ENCODE results near the gene CCL18.
"Not testable (repeated sequence)": the region's sequence is repeated elsewhere in the genome, so short reads cannot be mapped to it uniquely, and the experiment has no call there.

Gene CCL18

DNA sequence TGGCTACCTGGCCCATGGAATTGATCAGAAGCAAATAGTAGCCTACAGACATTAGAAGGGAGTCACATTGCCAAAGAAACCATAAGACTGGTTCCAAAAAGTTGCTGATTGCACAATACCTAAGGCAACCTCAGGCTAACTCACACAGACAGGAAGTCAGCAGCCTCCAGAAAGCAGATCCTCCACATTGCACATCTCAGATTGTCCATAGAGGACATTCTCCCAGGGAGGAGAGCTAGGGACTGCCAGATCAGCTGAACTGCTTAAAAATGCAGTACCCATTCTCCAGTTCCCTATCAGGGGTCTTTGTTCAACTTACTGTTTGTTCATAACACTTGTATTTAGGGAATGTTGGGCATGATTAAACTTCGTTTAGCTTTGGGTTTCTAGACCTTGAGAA is 21.7 kb downstream of the CCL18 start:
- no peak for DNase-seq (ENCODE audit: low read depth, low spot score)
- Histone ChIP-seq H3K36me3 (ENCODE audit: insufficient read depth, insufficient read length, low read length) (no peaks in the 10 kb centered on the region), H3K9me3 (ENCODE audit: insufficient read depth, low read length) (no peaks in the 10 kb centered on the region), H3K4me1 (ENCODE audit: insufficient read depth, insufficient read length) (peaks cover 3% of the 10 kb centered on the region), H3K4me3 (ENCODE audit: insufficient read length, low read depth) (no peak overlapping the region), H3K27me3 (ENCODE audit: insufficient read depth, insufficient read length) (no peaks in the 10 kb centered on the region), H3K9ac (ENCODE audit: insufficient read length, low read depth) (no peak overlapping the region)
- TF ChIP-seq SUZ12 (IDR thresholded peaks at IDR 0.05; ENCODE audit: extremely low read depth, insufficient read depth, insufficient read length) (no peak), YY1 (IDR thresholded peaks at IDR 0.05; ENCODE audit: insufficient read depth, insufficient read length) (no peak), ZNF274 (IDR thresholded peaks at IDR 0.05; ENCODE audit: low read depth, low read length) (no peak)

DNA sequence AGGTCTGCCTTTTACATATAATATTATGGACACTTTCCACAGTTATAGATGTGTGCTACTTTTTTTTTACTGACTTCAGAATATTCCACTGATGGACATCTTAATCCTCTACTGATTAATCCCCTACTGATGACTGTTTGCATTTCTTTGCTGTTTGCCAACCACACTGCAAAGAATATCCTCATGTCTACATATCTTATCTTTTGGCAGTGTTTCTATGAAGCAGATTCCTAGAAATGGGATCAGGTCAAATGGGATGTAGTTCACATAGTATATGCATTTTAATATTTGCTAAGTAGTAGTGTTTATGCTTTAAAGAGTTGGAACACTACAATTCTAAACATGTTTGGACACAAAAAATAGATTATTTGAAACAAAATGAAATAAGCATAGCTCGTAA is 22.7 kb downstream of the CCL18 start:
- Histone ChIP-seq H3K9me3 (ENCODE audit: insufficient read depth, low read length) (no peaks in the 10 kb centered on the region), H3K9ac (ENCODE audit: insufficient read length, low read depth) (no peak overlapping the region), H3K36me3 (ENCODE audit: insufficient read depth, insufficient read length, low read length) (no peaks in the 10 kb centered on the region), H3K27me3 (ENCODE audit: insufficient read depth, insufficient read length) (no peaks in the 10 kb centered on the region), H3K4me1 (ENCODE audit: insufficient read depth, insufficient read length) (peaks cover 3% of the 10 kb centered on the region), H3K4me3 (ENCODE audit: insufficient read length, low read depth) (no peak overlapping the region)
- no peak for TF ChIP-seq ZNF274 (IDR thresholded peaks at IDR 0.05; ENCODE audit: low read depth, low read length)
- TF ChIP-seq YY1 (IDR thresholded peaks at IDR 0.05; ENCODE audit: insufficient read depth, insufficient read length) = no peak
- no peak for TF ChIP-seq SUZ12 (IDR thresholded peaks at IDR 0.05; ENCODE audit: extremely low read depth, insufficient read depth, insufficient read length)
- DNase-seq (ENCODE audit: low read depth, low spot score) = no peak

DNA sequence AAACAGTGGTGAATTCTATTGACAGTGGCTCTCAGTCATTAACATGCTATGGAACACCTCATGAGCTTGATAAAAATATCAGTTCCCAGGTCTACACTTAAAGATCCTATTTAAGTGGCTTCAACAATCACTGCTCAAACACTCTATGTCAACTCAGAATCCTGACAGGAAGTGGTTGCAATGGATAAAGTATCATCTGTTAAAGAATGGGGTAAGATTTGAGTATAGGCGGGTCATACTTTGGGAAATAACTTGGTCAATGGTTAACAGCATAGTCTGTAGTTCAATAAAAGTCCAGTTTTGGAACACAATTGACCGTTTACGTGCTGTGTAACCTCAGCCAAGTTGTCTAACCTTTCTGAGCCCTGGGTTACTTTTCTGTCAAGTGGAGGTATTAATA is 23.4 kb downstream of the CCL18 start:
- not testable (repeated sequence) for H3K4me1 ChIP-seq (ENCODE audit: insufficient read depth, insufficient read length); H3K27me3 ChIP-seq (ENCODE audit: insufficient read depth, insufficient read length)

DNA sequence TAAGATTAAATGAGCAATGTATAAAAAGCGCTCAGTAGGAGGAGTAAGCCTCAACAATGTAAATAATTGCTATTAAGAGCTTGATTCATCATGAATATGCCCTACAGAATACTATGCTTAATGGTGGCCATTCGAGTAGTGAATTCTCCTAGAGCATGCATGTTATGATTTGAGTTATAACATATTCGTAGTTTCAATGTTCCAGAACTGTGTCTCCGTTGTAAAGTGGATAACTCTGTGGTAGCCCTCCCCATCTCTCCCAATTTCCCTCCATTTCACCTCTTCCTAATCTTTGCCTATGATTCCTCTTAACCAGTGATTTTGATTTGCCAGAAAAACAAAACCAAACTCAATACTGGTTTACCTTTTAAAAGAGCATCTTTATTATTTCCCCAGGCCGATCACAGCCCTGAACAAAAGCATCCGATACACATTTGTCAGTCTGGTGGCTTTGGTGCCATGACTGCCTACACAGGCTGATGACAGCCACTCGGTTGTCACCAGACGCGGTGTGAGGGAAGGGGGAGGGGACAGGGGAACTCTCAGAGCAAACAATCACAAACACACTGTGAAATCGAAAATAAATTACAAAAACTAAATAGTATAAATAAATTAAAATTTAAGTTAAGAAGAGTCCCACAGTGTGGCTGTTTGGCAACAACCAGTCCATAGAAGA is 24.0 kb downstream of the CCL18 start:
- H3K4me1 ChIP-seq (ENCODE audit: insufficient read depth, insufficient read length); H3K4me3 ChIP-seq (ENCODE audit: insufficient read length, low read depth); H3K27me3 ChIP-seq (ENCODE audit: insufficient read depth, insufficient read length); H3K9ac ChIP-seq (ENCODE audit: insufficient read length, low read depth); H3K9me3 ChIP-seq (ENCODE audit: insufficient read depth, low read length); H3K36me3 ChIP-seq (ENCODE audit: insufficient read depth, insufficient read length, low read length); DNase-seq (ENCODE audit: low read depth, low spot score): not testable (repeated sequence)

More for the DNA sequence above, 23.4 kb downstream of the CCL18 start:
- not testable (repeated sequence) for H3K9me3 ChIP-seq (ENCODE audit: insufficient read depth, low read length); H3K36me3 ChIP-seq (ENCODE audit: insufficient read depth, insufficient read length, low read length); DNase-seq (ENCODE audit: low read depth, low spot score); H3K4me3 ChIP-seq (ENCODE audit: insufficient read length, low read depth); H3K9ac ChIP-seq (ENCODE audit: insufficient read length, low read depth)

DNA sequence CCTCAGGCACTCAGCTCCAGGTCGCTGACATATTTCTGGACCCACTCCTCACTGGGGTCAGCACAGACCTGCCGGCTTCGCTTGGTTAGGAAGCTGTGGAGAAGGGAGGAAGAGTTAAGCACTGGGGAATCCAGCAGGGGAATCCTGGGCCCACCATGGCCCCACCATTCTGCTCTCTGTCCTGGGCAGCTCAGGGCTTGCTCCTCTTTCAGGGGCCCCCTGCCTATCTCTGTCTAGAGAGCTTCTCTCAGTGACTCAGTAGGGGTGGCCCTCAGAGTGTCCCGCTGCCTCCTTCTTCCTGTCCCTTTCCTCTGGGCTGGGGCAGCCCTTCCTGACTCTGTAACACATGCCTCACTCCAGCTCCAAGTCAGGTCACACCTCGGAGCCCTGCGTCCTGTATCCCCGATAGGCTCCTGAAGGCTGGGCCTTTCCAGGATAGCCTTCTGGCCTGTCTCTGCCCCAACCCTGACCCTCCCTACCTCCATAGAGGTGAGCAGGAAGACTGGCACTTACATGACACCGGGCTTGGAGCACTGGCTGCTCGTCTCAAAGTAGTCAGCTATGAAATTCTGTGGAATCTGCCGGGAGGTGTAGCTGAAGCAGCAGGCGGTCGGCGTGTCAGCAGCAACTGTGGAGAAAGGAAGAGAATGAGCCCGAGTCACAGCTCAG is 24.7 kb downstream of the CCL18 start:
- Histone ChIP-seq H3K4me3 (ENCODE audit: insufficient read length, low read depth) (no peak overlapping the region), H3K4me1 (ENCODE audit: insufficient read depth, insufficient read length) (peaks cover 3% of the 10 kb centered on the region), H3K9ac (ENCODE audit: insufficient read length, low read depth) (no peak overlapping the region), H3K9me3 (ENCODE audit: insufficient read depth, low read length) (no peaks in the 10 kb centered on the region), H3K36me3 (ENCODE audit: insufficient read depth, insufficient read length, low read length) (no peaks in the 10 kb centered on the region), H3K27me3 (ENCODE audit: insufficient read depth, insufficient read length) (no peaks in the 10 kb centered on the region)
- TF ChIP-seq ZNF274 (IDR thresholded peaks at IDR 0.05; ENCODE audit: low read depth, low read length) (no peak), YY1 (IDR thresholded peaks at IDR 0.05; ENCODE audit: insufficient read depth, insufficient read length) (no peak), SUZ12 (IDR thresholded peaks at IDR 0.05; ENCODE audit: extremely low read depth, insufficient read depth, insufficient read length) (no peak)
- no peak for DNase-seq (ENCODE audit: low read depth, low spot score)

DNA sequence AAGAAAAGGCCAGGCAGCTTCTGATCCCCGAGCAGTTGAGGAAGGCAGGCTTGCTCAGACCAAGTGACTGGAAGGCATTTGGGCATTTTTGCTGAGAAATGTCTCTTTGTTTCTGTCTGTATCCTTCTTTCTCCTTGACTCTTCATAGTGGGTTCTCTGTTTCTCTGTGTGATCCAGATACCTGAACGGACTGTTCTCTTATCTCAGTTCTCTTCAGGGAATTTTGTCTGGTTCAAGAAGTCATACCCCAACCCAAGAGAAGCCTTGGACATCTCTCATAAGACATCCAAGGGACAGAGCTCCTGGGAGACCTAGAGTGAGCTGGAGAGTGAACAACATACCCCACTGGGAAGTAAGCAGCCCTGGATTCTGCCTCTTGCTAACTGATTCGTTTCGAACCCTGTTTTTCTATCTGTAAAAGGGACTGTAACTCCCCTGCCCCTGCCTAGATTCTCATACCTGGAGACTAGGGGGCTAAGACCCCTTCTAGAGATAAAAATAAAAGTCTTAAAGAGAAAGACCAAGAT is 25.3 kb downstream of the CCL18 start:
- Histone ChIP-seq H3K36me3 (ENCODE audit: insufficient read depth, insufficient read length, low read length) (no peaks in the 10 kb centered on the region), H3K9me3 (ENCODE audit: insufficient read depth, low read length) (no peaks in the 10 kb centered on the region), H3K27me3 (ENCODE audit: insufficient read depth, insufficient read length) (no peaks in the 10 kb centered on the region), H3K9ac (ENCODE audit: insufficient read length, low read depth) (no peak overlapping the region), H3K4me3 (ENCODE audit: insufficient read length, low read depth) (no peak overlapping the region), H3K4me1 (ENCODE audit: insufficient read depth, insufficient read length) (peaks cover 3% of the 10 kb centered on the region)
- TF ChIP-seq SUZ12 (IDR thresholded peaks at IDR 0.05; ENCODE audit: extremely low read depth, insufficient read depth, insufficient read length) (no peak), YY1 (IDR thresholded peaks at IDR 0.05; ENCODE audit: insufficient read depth, insufficient read length) (no peak), ZNF274 (IDR thresholded peaks at IDR 0.05; ENCODE audit: low read depth, low read length) (no peak)
- no peak for DNase-seq (ENCODE audit: low read depth, low spot score)

DNA sequence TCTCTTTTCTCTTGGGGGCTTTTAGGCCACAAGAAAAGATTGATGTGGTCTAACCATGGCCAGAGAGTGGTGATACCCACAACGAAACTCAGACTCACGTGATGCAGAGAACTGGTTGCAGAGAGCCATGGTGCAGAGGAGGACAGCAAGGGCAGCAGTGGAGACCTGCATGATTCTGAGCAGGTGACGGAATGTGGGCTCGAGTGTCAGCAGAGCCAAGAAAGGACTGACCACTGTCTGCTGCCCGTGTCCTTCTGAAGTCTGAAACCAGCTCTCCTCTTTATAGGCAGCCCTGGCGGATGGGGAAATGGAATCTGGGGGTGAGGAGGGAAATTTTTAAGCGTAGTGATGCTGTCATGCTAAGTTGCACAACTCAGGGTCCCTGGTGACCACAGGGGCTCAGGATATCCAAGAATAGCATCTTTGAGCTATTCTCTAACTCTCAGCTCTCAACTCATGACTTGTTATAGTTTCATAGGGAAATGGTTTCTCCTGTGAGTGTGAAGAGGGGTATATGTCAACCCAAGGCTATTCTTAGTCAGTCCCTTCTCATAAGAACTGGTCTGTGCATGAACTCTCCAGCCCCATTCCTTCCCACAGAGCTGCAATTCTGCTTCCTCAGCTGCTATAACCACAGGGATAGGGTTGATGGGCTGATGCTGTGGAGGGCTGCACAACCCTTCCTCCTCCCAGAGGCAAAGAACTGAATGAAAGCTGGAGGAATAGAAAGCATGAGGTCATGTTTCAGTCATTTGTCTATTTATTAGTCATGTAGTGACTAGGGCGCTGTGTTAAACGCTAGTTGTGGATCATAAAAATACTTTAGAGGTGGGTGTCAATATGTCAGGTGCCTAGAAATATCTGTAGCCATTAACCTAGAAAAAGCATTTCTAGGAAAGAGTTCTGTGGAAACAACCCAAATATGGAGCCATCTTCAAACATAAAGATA is 26.1 kb downstream of the CCL18 start, which contains the start of gene CCL3:
Gene CCL3 (minus strand): TSS at position 256 of the 949 bp plus-strand sequence. CDS start 85 bp downstream, at position 171.
- H3K9me3 ChIP-seq (ENCODE audit: insufficient read depth, low read length) = no peaks in the 10 kb centered on the region
- H3K9ac ChIP-seq (ENCODE audit: insufficient read length, low read depth) = no peak within 1 kb of the TSS
- DNase-seq (ENCODE audit: low read depth, low spot score) = no peak
- H3K36me3 ChIP-seq (ENCODE audit: insufficient read depth, insufficient read length, low read length) = no peaks in the 10 kb centered on the region
- peaks cover 1% of the 10 kb centered on the region for H3K4me1 ChIP-seq (ENCODE audit: insufficient read depth, insufficient read length)
- no peak within 1 kb of the TSS for H3K4me3 ChIP-seq (ENCODE audit: insufficient read length, low read depth)
- TF ChIP-seq YY1 (IDR thresholded peaks at IDR 0.05; ENCODE audit: insufficient read depth, insufficient read length) (no peak), ZNF274 (IDR thresholded peaks at IDR 0.05; ENCODE audit: low read depth, low read length) (no peak), SUZ12 (IDR thresholded peaks at IDR 0.05; ENCODE audit: extremely low read depth, insufficient read depth, insufficient read length) (no peak)
- no peaks in the 10 kb centered on the region for H3K27me3 ChIP-seq (ENCODE audit: insufficient read depth, insufficient read length)
